HG02943 (cell line): ENCODE results near the gene SPON1.
"Not testable (repeated sequence)": the region's sequence is repeated elsewhere in the genome, so short reads cannot be mapped to it uniquely, and the experiment has no call there.

Experiments used
- ATAC-seq: cut with Tn5 transposase; IDR thresholded peaks from one replicate; pipeline ENCODE4 v1.9.1; 2021; ENCODE audit warnings: mild to moderate bottlenecking, low read depth, moderate library complexity; ENCODE audit not compliant: unreplicated experiment

Gene SPON1

DNA sequence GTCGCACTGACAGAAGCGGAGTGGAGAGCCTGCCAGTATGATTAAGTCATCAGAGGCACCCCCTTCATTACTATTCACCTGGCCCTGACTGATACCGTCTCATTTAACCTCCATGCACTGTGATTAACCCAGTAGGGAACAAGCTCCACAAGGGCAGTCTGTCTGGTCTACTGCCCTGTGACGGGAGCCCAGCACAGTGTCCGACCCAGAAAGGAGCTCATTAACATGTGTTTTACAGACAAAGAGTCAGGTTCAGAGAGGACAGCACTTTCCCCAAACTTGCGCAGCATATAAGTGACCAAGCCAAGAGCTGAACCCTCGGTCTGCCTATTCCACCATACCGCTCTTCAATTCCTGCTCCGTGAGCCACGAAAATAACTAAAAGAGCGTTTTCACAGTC is 266.9 kb downstream of the SPON1 start:
- ATAC-seq, result no peak

DNA sequence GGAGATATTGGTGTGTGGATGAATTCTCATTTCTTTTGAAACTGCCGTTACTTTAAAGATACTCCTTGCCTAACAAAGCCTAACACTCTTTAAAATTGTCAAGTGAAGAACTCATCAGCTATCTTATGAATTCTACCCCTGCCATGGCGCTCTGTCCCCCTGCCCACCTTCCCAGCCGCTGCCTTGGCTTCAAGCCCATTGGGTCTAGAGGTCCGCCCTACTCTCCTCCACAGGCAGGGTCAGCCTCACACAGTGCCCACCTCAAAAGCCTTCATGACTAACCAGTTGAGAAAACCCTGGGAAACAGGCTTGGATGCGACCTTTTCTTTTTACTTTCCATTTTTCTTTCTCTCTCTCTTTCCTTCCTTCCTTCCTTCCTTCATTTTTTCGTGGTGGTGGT is 267.9 kb downstream of the SPON1 start:
- no peak for ATAC-seq

DNA sequence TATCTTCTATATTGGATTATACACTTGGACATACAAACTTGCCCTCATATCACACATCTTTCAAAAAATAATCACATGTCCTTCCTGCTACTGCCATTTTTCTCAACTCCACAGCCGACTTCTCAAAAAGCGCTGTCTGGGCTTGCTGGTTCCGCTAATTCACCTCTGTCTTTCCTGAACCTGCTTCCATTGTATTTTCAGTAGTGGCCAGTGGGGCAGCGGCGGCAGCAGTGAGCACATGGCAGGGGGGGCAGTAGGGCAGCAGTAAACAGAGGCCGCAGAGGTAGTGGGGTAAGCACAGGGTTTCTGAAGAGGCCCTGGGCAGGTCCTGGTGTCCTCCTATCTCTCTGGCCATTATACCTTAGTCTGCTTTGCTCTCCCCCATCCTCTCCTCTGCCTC is 270.1 kb downstream of the SPON1 start:
- no peak for ATAC-seq

DNA sequence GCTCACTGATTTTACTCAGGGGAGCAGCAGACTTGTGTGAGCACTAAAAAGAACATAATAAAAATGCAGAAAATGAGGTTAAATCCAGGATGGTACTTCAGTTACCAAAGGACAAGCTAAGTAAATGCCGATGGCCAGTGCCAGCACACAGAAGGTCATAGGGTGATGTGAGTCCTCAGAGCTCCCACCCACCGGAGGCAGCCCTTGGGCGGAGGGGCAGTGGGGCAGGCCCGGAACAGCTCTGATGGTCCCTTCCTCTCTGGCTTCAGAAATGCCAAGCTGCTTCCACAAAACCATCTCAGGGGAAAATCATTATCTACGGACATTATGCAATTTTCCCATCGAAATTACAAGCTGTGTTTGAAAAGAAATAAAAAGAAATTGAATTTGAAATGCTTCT is 271.9 kb downstream of the SPON1 start:
- no peak for ATAC-seq

DNA sequence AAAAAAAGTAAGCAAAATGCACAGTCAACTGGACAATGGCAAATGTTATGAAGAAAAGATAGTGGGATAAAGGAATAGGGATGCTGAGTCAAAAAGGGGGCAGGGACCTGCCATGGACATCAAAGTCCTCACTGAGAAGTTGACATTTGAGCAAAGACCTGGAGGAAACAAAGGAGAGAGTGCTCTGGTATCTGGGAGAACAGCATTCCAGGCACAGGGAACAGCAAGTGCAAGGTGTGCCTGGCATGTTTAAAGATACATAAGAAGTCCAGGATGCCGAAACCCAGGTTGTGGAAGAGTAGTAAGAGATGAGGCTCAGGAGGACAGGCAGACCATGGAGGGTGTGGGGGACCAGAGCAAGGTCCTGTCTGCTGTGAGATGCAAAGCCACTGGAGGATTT is 273.2 kb downstream of the SPON1 start:
- no peak for ATAC-seq

DNA sequence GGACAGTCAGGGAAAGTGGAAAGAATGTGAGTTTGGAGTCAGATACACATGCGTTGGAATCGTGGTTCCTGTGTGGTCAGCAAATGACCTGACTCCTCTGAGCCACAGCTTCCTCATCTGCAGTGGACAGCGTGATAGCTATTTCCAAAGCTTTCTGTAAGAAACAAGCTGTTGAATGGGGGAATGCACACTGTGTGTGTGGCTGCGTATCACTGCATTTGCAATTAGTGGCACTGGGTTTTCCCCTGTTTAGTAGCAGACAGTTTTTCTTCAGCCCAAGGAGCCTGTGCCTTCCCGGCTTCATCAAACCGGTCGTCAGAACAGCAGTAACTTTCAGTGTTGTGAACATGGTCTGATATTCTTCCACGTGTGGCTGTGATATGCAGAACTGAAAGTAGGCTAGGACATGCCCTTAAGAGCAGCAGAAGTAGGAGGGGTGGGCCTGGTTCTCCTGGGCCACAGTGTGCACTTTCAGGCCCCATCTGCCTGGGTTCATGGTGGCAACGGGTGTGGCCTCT is 275.0 kb downstream of the SPON1 start:
- peak; percentile 94 for ATAC-seq

DNA sequence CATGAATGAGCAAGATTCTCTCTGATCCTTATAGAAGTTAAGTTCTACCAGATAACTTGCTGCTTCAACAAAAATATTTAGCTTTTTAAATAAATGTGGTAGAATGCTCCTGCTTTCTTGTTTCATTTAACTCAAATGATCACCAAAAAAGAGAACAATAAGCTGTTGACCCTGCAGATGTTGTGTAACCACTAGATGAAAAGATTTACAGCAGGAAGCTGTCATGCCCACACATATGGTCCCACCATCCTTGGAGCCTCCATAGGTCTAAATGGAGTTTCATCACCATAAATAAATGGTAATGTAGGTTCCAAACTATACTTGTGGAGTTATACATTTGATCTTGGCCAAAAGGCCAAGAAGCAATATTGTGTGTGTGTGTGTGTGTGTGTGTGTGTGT is 277.7 kb downstream of the SPON1 start:
- ATAC-seq, result no peak

DNA sequence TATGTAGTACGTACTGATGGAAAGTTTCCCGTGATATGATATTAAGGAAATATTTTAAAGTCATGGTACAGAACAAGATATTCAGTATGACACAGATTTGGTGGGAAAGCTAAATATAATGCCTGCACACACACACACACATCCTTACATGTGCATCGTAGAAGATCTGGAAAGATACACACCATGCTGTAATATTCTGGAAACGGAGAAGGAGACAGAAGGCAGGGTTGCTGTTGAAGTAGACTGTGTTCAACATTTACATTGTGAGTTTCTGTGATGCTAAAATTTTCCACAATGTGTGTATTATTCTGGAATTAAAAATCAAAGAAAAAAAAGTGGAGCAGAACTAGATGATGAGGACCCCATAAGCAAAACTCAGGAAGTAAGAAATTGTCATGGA is 278.4 kb downstream of the SPON1 start:
- ATAC-seq, result no peak

DNA sequence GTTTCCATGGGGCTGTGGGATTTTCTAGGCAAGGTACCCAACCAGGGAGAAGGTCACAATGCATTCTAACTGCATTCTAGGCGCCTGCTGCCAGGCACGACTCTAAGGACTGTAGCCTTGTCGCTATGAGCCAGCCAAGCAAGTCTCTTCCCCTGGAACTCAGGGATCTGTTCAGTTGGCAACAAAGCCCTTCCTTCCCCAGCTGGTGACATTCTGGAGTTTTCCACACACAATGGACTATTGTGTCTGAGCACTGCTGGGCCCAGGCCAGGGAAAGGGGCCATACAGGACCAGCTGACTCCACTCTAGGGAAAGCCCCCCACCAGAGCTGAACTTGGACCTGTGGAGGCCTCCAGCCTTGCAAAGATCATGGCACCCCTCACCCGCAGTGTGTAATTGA is 279.7 kb downstream of the SPON1 start:
- no peak for ATAC-seq

DNA sequence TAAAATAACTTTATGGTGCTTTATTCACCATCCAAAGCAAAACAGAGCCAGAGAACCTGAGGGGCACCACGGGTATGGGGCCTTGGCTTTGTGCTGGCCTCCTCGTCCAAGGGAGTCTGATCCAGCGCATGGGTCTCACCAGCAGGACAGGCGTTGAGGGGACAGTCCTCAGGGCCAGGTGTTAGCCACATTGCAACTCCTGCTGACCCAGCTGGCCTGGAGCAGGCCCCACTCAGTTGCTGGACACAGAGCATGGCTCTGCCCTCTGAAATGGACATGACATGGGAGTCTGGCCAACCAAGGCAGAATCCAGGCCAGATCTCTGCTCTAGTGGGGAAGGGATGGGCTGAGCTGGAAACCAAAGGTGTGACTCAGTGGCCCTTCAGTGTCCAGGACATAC is 280.2 kb downstream of the SPON1 start:
- no peak for ATAC-seq

DNA sequence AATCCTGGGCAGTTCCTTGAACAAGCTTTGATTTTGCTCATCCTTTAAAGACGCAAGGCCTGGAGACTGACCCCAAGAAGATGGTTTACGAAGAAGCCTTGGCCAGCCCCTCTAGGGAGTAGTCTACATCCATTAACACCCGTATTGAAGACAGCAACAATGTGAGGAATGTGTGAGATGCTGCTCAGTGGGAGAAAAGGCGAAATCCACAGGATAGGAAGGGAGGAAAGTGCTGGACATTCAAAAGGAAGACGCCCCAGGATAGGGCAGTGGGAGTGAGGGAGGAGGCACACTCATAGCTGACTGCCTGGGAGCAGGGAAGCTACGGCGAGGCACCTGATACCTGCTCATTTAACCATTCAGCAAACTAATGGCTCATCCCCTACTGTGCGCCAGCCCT is 282.4 kb downstream of the SPON1 start:
- no peak for ATAC-seq

DNA sequence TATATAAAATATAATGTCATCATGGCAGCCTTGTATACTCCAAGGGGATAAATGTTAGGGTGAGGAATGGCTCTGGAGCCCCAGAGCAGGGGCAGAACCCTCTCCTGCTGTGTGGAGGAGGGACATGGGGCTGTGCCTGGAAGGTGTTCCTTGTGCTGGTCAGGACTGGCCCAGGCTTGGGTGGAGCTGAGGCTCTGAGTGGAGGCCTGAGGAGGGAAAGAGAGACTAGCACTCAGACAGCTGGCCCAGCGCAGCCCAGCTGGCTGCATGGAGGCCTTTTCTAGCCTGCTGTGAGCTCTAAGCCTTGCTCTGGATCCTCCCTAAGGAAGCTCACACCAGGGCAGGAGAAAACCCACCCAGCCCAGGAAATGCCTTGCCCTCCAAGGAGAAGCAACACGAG is 282.9 kb downstream of the SPON1 start:
- no peak for ATAC-seq

DNA sequence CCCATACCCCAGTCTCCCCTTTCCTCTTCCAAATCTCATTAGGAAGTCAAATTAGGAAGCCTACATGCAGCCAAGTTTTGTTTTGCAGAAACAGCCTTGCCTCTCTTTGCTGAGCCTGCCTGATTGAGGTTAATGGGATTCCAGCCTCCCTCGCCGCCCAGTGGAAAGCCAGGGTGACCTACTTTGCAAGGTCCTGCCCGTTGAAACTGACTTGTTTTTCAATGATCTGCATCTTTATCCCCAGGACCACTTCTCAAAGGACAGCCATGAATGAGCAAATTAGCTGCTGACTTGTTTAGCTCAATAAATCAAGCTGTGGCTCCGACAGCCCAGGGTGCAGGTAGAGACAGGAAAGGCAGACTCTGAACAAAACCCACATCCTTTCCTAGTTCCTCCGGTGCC is 286.1 kb downstream of the SPON1 start:
- ATAC-seq, result no peak

DNA sequence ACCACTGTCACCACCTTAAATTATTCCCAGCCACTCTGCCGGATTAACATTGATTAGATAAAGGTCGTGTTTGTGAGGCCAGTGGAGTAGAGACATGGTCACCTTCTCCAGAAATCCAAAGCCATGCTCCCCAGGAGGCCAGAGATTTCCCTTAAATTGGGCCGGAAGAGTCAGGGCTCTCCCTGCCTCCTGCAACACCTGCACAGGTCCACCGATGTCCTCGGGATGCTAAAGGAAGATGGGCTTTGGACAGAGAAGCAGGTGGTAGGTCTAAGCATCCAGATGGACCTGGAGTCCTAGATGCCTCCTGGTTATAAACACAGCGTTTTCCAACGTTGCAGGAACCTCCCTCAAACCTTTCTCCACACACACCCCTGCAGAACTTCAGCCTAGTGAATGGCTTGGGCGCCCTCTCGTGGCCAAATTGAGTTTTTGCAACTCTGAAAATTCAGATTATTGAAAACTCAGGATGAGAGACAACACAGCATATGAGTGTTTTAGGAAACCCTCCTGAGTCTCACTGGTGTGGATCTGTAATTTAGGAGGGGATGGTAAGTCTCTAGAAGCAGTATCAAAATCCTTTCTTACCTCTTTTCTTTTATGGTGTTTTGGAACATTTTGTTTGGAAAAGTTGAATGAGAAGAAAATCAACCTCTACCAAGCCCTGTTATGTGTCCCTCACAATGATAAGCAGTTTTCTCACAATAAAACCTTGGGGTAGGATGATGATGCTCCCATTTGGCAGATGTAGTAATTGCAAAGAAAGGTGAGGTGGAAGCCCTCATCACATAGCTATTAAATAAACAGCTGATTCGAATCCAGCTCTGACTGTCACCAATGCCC is 286.8 kb downstream of the SPON1 start:
- ATAC-seq, result no peak

DNA sequence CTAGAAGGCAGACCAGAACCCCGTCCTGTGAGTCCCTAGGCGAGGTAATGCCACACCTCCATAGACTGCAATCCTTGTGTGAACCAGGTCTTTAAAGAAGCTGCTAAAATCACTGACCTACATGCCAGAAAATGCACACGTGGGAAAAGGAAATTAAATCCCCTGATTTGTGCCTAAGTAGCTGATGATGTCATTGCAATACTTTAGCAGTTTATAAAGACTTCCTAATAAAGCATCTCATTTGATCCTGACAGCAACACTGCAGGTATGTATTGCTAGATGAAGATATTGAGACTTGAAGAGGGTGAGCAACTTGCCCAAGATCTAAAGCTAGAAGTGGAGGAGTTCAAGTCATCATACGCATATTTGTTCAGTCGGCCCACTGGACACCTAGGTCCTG is 289.2 kb downstream of the SPON1 start:
- no peak for ATAC-seq

DNA sequence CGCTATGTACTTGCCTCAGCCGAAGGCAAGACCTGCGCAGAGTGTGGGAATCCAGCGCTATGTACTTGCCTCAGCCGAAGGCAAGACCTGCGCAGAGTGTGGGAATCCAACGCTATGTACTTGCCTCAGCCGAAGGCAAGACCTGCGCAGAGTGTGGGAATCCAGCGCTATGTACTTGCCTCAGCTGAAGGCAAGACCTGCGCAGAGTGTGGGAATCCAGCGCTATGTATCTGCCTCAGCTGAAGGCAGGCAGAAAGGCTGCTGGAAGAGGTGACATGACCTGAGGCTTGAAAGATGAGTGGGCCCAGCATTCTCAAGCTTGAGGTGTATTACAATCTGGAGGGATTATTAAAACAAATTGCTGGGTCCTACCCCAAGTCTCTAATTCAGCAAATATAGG is 290.0 kb downstream of the SPON1 start:
- not testable (repeated sequence) for ATAC-seq

DNA sequence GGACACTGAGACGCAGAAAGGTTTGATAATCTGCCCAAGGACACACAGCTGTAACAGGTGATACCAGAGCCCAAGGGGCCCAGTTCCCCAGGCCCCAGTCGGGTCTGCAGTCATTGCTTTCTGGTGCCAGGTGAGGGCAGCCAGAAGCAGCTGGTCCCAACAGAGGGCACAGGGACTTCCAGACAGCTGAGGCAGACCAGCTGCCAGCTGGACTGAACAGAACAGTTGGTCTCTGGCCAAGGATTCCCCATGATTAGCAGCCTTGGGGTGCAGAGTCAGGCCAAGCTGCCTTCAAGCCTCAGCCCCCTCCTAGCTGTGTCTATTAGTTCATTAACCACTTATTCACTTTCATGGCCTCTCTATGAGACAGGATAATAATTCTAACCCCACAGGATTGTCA is 290.9 kb downstream of the SPON1 start:
- ATAC-seq, result no peak

DNA sequence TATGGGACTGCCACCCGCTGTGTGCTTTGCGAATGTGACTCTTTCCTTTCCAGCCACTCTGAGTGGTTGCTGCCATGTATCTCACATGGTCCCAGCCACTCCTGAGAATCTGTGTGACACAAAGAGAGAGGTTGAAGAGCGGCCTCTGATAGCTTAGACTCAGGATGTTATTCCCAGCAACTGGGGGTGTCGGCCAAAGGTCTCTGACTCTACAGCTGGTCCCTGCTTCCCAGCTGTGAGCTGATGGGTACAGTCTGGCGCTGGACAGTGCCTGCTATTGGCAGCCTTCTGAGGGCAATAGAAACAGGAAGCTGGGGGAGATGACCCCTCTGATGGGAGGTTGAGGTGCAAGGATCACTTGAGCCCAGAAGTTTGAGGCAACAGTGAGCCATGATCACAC is 291.3 kb downstream of the SPON1 start:
- ATAC-seq, result no peak

DNA sequence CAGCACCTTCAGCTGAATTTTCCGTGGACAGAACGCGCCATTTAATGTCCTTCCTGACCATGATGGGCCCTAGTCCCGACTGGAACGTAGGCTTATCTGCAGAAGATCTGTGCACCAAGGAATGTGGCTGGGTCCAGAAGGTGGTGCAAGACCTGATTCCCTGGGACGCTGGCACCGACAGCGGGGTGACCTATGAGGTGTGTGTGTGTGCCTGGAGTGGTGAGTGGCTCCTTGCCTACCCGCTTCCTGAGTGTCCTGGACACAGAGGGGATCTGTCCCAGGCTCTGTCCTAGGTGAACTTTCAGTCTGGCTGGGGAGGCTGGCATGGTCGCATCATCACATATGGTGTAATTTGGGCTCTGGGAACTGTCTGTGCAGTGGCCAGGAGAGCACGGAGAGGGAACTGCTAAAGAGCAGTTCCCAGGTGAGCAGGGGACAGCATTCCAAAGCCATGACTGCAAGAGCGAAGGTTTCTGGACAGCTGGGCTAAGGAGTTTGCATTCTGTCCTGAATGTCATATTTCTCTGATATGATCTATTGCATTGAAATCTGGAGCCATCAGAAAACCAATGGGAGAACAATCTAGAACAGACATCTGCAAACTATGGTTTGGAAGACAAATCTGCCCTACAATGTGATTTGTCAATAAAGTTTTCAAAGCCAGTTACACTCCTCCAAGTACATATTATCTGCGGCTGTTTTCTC is 292.2 kb downstream of the SPON1 start:
- ATAC-seq, result no peak

DNA sequence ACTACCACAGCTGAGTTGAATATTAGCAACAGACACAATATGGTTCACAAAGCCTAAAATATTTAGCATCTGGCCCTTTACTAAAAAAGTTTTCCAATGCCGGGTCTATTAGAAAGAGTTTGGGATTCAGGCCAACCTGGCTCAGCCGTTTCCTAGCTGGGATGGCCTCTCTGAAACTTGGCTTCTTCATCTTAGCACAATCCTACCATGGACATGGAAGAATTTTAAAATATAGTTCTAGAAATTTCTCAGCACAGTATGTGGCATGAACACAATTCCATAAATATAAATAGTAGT is 292.7 kb downstream of the SPON1 start:
- no peak for ATAC-seq

DNA sequence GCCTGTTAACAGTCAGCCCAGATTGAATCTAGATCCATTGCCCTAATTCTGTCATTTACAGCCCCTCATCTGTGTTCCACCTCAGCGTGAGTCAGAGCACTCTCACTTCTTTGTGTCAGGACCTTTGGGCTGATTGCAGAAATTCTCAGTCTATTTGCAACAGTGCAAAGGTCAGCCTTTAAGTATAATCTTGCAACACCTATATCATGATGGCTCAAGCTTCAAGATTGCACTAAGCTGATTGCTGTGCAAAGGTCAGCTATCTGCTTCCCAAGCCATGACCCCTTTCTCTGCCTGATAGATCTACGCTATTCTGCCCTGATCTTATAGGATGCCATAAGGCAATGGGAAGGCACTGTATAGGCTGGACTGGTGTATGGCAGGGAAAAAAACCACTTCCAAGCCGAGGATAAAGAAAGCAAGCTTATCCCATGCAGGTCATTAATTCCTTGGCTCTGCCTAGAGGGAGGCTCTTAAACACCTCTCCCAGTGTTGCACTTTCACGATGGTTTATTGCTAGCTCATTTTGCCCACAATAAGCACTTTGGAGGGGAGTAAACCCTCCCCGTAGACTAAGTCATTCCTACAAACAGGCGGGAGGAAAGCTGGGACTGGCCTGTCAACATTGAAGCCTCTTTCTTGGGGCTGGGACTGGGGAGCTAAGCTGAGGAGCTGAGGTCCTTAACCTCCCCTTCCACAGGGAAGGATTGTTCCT is 295.9 kb downstream of the SPON1 start:
- no peak for ATAC-seq
